GM12878 (cell line): ENCODE measurements around the gene TMEM250. TPM values are rescaled to one million over a fixed set of nuclear protein-coding genes. Genes with fewer than 3 reads are reported as not detected.
A peak's percentile ranks its signal among the peaks of the same experiment; 100 is the strongest.

Experiments
- ATAC-seq: fragments of 200-7000 bp; cut with Tn5 transposase; 3 replicates; pipeline ENCODE4 v1.9.1; 2020; ENCODE audit warnings: mild to moderate bottlenecking, moderate library complexity
- BruUV-seq: library from RNA; stranded (reverse); fragments of 400-500 nt; replicated peaks from 2 replicates; lab custom pipeline; 2021; lab: Mats Ljungman, UMichigan
- CTCF ChIA-PET: fragments of 300-600 bp; sonication (Branson Sonifier 250); formaldehyde crosslinking; extraction: SDS; loops from one replicate; lab custom pipeline; 2021; ENCODE audit warnings: inconsistent platforms; lab: Yijun Ruan, JAX
- POLR2A ChIA-PET: fragments of 350-600 bp; formaldehyde crosslinking; extraction: SDS; loops from one replicate; lab custom pipeline; 2021; ENCODE audit warnings: inconsistent platforms; lab: Charles Lee
- RAD21 ChIA-PET: fragments of 300-600 bp; sonication (Branson Sonifier 250); formaldehyde crosslinking; loops from one replicate; lab custom pipeline; 2023; ENCODE audit warnings: antibody characterized with exemption; ENCODE audit not compliant: unreplicated experiment; lab: Charles Lee
- SMC1A ChIA-PET: fragments of 300-600 bp; sonication (Branson Sonifier 250); formaldehyde crosslinking; loops from one replicate; lab custom pipeline; 2023; ENCODE audit not compliant: unreplicated experiment, uncharacterized antibody; lab: Charles Lee
- DNase-seq: peaks from one replicate; pipeline ENCODE4 v3.0.0-alpha.2; 2011; ENCODE audit warnings: low read depth, low spot score
- FAIRE-seq: peaks from 3 replicates; lab custom pipeline; 2011; peaks lifted over from hg19 to GRCh38; lab: Jason Lieb, UNC
- H2AFZ ChIP-seq: 2 replicates; pipeline ENCODE4 v1.6.0; 2011; ENCODE audit warnings: low read depth, low read length, control low read depth; ENCODE audit not compliant: control insufficient read depth
- H3K27ac ChIP-seq: 2 replicates; pipeline ENCODE4 v1.5.1; 2011; ENCODE audit warnings: control low read depth; ENCODE audit not compliant: control insufficient read depth, insufficient read depth
- H3K27me3 ChIP-seq, 2 experiments: replicated peaks in 1 of 2; 2 replicates each; pipeline versions ENCODE4 v1.6.0 to v1.6.1; 2011; ENCODE audit warnings: low read length in 1 of 2; ENCODE audit not compliant: control insufficient read depth in 2 of 2, insufficient read depth in 2 of 2
- H3K36me3 ChIP-seq, 2 experiments: 2 replicates each; pipeline ENCODE4 v1.5.1; 2011; ENCODE audit warnings: low read length in 1 of 2; ENCODE audit not compliant: control insufficient read depth in 2 of 2, insufficient read depth in 2 of 2
- H3K4me1 ChIP-seq: 2 replicates; pipeline ENCODE4 v1.6.1; 2011; ENCODE audit warnings: mild to moderate bottlenecking, low read length, moderate library complexity, mixed read lengths; ENCODE audit not compliant: control insufficient read depth, insufficient read depth
- H3K4me2 ChIP-seq: 2 replicates; pipeline ENCODE4 v1.6.0; 2011; ENCODE audit warnings: control low read depth; ENCODE audit not compliant: control insufficient read depth, insufficient read depth
- H3K4me3 ChIP-seq: fragments of 200-600 bp; sonication (generic); 2 replicates; pipeline ENCODE4 v1.5.1; 2016
- H3K79me2 ChIP-seq: 2 replicates; pipeline ENCODE4 v1.6.0; 2011; ENCODE audit warnings: low read length; ENCODE audit not compliant: control insufficient read depth, insufficient read depth
- H3K9ac ChIP-seq: 2 replicates; pipeline ENCODE4 v1.8.0; 2011; ENCODE audit warnings: low read length, control low read depth, mixed read lengths; ENCODE audit not compliant: control insufficient read depth, insufficient read depth
- H3K9me3 ChIP-seq: replicated peaks from 3 replicates; pipeline ENCODE4 v1.5.1; 2011; ENCODE audit warnings: mild to moderate bottlenecking, low read length; ENCODE audit not compliant: control insufficient read depth, insufficient read depth
- H4K20me1 ChIP-seq: 2 replicates; pipeline ENCODE4 v1.6.0; 2011; ENCODE audit not compliant: control insufficient read depth, insufficient read depth
- ATF2 ChIP-seq: IDR thresholded peaks from 2 replicates; pipeline ENCODE4 v1.6.1; 2012; ENCODE audit warnings: low read length, inconsistent platforms
- NR2C1 ChIP-seq: fragments of 450-650 bp; IDR thresholded peaks from 2 replicates; pipeline ENCODE4 v1.6.1; 2017; ENCODE audit warnings: antibody characterized with exemption, mild to moderate bottlenecking, moderate library complexity
- POU2F2 ChIP-seq: IDR thresholded peaks from 3 replicates; pipeline ENCODE4 v1.6.1; 2011; ENCODE audit warnings: low read depth, mild to moderate bottlenecking, low read length, borderline replicate concordance
- SIN3A ChIP-seq: IDR thresholded peaks from 2 replicates; pipeline ENCODE4 v1.6.1; 2012; ENCODE audit warnings: low read depth, low read length, improper control_type of control experiment
- SUZ12 ChIP-seq: fragments of 200-600 bp; sonication (generic); IDR thresholded peaks from one replicate; pipeline ENCODE4 v1.6.1; 2018; ENCODE audit warnings: antibody characterized with exemption, mild to moderate bottlenecking; ENCODE audit not compliant: unreplicated experiment
- TBL1XR1 ChIP-seq: IDR thresholded peaks from 2 replicates; pipeline ENCODE4 v1.6.1; 2012; ENCODE audit warnings: low read depth, low read length, improper control_type of control experiment
- TCF3 ChIP-seq: IDR thresholded peaks from 2 replicates; pipeline ENCODE4 v1.6.1; 2012; ENCODE audit warnings: low read depth, mild to moderate bottlenecking, low read length, borderline replicate concordance; ENCODE audit not compliant: insufficient read depth
- ZBED1 ChIP-seq: IDR thresholded peaks from 2 replicates; pipeline ENCODE4 v1.6.1; 2016; ENCODE audit warnings: borderline replicate concordance
- WGBS: methylation state at CpG from one replicate; pipeline ENCODE4 v1.1.6; 2016; ENCODE audit warnings: low lambda C conversion rate; ENCODE audit not compliant: insufficient replicate concordance, insufficient coverage; ENCODE audit errors: missing lambda C conversion rate; 5-methylcytosine and 5-hydroxymethylcytosine counted together
- in situ Hi-C: fragments of 300-500 bp; cut with MboI; formaldehyde crosslinking; loops from 9 replicates; pipeline ENCODE4 v1.14.3; 2018; ENCODE audit warnings: mixed read lengths
- intact Hi-C: fragments of 100-400 bp; cut with micrococcal nuclease; formaldehyde crosslinking; loops from one replicate; pipeline ENCODE4 v1.14.2; 2022; ENCODE audit not compliant: unreplicated experiment
- polyA plus RNA-seq, 11 experiments: library from polyadenylated mRNA; depleted of rRNA in 4 of 11; unstranded in 6 of 11; stranded (reverse) in 5 of 11; fragments of >200 nt; fragmentation: Nextera tagmentation in 4 of 11; fragmentation: Illumina TruSeq in 1 of 11; extraction: Ambion mirVana in 4 of 11; extraction: Trizol in 1 of 11; gene quantifications; 1 replicate in 1 of 11; 2 replicates in 10 of 11; pipeline versions ENCODE4 v1.2.1 to v1.2.3, GENCODE V29; 2011 to 2016; ENCODE audit warnings: inconsistent platforms in 2 of 11, missing spikeins in 2 of 11, low read depth in 1 of 11
- total RNA-seq, 4 experiments: library from RNA; depleted of rRNA in 3 of 4; stranded (reverse); fragments of >200 nt in 3 of 4; fragmentation: Illumina TruSeq in 1 of 4; extraction: Trizol in 1 of 4; gene quantifications; 2 replicates each; pipeline versions ENCODE4 v1.2.1 to v1.2.3, GENCODE V29; 2013 to 2021
- TF ChIP-seq, protein P1 (sequence below): fragments of 450-650 bp; IDR thresholded peaks from 2 replicates; pipeline ENCODE4 v1.6.1; 2016; ENCODE audit warnings: mild to moderate bottlenecking

TMEM250 gene
- total and polyA plus RNA-seq, 10 of the 15 experiments (the other 5 are each of a cell fraction or from before 2014, with no cell fraction given): 0.39 to 39.9 (median 8.5) TPM

DNA sequence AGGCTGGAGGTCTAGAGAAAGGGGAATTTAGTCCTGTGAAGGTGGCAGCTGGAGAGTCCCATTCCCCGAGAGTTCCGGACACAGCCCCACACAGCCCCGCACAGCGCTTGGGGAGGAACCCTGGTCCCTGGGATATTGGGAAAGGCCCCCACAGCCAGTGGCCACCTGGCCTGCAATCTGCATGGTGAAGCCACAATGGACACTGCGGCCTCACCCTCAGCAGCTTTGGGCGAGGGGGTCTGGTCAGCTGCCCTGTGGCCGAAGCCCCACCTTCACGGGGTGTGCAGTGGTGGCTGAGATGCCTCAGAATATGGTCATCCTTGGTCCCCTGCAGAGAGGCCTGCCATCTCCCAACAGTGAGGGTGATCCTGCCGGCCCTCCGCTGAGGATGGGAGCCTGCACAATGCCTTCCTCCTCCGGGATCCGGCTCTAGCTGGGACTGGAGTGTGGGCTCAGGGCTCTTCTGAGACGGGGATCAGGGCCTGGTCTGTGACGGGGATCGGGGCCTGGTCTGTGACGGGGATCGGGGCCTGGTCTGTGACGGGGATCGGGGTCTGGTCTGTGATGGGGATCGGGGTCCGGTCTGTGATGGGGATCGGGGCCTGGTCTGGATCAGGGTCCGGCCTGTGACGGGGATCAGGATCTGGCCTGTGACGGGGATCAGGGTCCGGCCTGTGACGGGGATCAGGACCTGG lies 33.3 kb upstream of the TMEM250 start (continued):
- TF ChIP-seq ATF2 (no peak), TCF3 (no peak), POU2F2 (no peak), SUZ12 (no peak), ZBED1 (no peak), SIN3A (no peak), NR2C1 (no peak)
- TF ChIP-seq, protein P1, sequence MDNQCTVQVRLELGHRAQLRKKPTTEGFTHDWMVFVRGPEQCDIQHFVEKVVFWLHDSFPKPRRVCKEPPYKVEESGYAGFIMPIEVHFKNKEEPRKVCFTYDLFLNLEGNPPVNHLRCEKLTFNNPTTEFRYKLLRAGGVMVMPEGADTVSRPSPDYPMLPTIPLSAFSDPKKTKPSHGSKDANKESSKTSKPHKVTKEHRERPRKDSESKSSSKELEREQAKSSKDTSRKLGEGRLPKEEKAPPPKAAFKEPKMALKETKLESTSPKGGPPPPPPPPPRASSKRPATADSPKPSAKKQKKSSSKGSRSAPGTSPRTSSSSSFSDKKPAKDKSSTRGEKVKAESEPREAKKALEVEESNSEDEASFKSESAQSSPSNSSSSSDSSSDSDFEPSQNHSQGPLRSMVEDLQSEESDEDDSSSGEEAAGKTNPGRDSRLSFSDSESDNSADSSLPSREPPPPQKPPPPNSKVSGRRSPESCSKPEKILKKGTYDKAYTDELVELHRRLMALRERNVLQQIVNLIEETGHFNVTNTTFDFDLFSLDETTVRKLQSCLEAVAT: no peak
- TF ChIP-seq, all 136 proteins: peak for 0

- no peaks in the 10 kb centered on the region for H4K20me1 ChIP-seq
- ChIA-PET CTCF (no interaction called here), POLR2A (no interaction called here), RAD21 (no interaction called here), SMC1A (no interaction called here)
- no peak overlapping the region for H3K27ac ChIP-seq
- no peaks in the 10 kb centered on the region for H3K9me3 ChIP-seq
- BruUV-seq: no TSS peak
- no peak for ATAC-seq
- H3K4me1 ChIP-seq: no peaks in the 10 kb centered on the region
- DNase-seq: no peak
- no peak overlapping the region for H3K9ac ChIP-seq
- WGBS: 61% methylated on average over 25 of the region's 25 CpGs
- FAIRE-seq: no peak
- no peak overlapping the region for H2AFZ ChIP-seq
- H3K79me2 ChIP-seq: no peaks in the 10 kb centered on the region
- in situ Hi-C loops: no loop called here
- H3K36me3 ChIP-seq: no peaks in the 10 kb centered on the region
- no peak overlapping the region for H3K4me3 ChIP-seq
- no peak for TF ChIP-seq TBL1XR1
- TF ChIP-seq POU2F2: peak; percentile 71; the same call in 1 of the 3 replicates
- no peak overlapping the region for H3K4me2 ChIP-seq
- intact Hi-C loops: no loop called here
- peaks cover 0 to 2% of the 10 kb centered on the region in 2 experiments; a peak in 2 of 4 replicates for H3K27me3 ChIP-seq
Measured at GRCh38 chr9:136151214-136151804, 32.6 kb upstream of the TMEM250 start.
